HG02798 (cell line): Measurements from ENCODE around the gene MAN1B1.

ENCODE experiments used
- ATAC-seq: cut with Tn5 transposase; IDR thresholded peaks from one replicate; pipeline ENCODE4 v1.9.1; 2021; ENCODE audit warnings: mild to moderate bottlenecking; ENCODE audit not compliant: unreplicated experiment, poor library complexity

MAN1B1 gene

GRCh38 chr9:137082925-137083290 is 3.9 kb upstream of the MAN1B1 start:
- no peak for ATAC-seq

GRCh38 chr9:137083394-137084004 is 3.3 kb upstream of the MAN1B1 start:
- ATAC-seq, result no peak

GRCh38 chr9:137084526-137084925 is 2.3 kb upstream of the MAN1B1 start:
- ATAC-seq, result no peak

DNA sequence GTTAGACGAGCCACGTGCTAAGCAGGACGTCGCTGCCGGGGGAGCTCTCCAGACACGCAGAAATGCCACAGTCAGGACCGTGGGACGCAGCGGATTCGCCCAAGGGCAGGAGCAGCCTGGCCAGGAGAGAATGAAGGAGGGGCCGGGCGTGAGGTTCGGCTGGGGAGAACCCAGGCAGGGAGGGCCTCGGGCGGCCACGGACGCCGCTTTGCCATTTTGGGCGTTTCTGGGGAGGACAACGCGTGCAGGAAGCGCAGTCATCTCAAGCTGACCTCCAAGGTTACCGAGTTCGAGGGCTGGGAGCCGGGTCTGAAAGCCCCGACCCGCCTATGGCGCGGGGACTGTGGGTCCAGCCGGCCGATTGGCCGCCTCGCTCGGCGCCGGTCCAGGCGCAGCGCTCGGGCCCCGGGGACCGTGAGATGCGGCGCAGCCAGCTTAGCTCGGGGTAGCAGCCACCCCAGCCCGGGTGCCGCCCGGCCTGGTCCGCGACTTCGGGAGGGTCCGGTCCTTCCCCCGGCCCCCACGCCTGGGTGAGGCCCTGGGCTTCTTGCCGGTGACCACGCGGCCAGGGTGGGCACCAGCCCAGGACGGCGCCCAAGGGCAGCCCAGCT is 760 bp upstream of the MAN1B1 start:
- no peak for ATAC-seq

DNA sequence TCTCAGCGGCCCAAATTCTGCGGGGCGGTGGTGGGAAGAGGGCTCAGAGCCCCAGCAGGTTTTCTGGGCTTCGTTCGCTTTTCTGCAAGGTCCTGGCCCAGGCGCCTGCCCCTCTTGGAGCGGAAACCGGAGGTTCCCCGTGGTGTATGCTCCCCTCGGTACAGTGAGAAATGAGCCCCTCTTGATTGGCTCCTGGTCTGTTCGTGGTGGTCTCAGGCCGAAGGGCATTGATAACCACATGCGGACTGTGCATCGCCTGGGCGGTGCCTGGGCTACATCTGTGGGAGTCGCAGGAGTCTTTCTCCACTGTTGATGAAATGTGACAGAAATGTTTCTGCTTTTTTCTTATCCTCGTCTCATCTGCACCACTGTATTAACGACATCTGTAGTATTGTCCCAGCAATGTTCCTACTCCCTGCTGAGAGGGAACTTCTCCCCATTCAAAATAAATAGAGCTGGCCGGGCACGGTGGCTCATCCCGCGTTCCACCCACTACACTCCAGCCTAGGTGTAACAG is 682 bp downstream of the MAN1B1 start:
- no peak for ATAC-seq

DNA sequence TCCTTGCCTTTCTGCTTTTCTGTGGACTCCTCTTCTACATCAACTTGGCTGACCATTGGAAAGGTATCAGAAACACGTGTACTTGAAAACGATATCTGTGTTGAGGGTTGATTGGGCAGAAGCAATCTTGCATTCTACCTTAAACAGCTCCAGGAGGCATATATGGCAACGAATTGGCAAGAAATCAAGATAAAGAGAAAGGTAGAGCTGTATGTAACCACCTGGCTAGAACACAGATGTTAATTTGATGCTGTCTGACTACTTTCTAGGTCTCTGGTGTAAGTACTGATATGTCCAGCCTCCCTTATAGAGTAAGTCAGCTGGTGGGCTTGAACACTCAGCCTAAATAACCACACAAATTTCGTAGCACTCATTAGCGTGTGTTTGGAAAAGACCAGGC is 1.3 kb downstream of the MAN1B1 start:
- no peak for ATAC-seq

- no peak for ATAC-seq
Observed at GRCh38 chr9:137089232-137089947, 2.6 kb downstream of the MAN1B1 start.

DNA sequence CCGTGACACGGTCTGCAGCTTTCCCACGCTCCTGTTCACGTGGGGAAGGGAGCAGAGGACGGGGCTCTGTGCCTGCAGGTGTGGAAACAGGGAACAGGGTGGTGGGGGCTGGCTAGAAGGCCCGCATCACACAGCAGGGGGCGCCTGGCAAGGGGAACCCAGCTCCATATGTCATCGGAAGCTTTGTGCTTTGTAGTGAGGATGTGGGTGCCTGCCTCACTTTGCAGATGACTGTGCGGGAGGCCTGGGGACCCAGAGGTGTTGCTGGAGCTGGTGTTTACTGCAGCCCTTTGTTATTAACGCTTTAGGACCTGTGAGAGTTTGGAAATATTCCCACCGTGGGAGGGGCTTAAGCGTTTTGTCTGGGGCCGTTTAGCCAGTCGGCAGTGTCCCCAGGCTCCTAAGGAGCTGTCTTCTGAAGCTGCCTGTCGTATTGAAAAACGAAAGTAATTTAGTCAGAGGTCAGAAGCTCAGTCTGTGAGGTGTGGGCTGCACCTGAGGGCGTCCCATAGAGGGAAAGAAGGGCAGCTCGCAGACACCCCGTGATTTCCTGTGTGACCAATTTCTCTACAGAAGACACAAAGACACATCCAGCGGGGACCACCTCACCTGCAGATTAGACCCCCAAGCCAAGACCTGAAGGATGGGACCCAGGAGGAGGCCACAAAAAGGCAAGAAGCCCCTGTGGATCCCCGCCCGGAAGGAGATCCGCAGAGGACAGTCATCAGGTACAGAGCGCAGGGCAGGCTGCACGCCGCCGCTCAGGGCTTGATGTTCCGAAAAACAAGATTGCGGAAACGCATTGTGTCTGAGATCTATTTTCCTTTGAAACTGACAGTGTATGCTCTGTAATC is 9.1 kb downstream of the MAN1B1 start:
- peak; percentile 82 for ATAC-seq

DNA sequence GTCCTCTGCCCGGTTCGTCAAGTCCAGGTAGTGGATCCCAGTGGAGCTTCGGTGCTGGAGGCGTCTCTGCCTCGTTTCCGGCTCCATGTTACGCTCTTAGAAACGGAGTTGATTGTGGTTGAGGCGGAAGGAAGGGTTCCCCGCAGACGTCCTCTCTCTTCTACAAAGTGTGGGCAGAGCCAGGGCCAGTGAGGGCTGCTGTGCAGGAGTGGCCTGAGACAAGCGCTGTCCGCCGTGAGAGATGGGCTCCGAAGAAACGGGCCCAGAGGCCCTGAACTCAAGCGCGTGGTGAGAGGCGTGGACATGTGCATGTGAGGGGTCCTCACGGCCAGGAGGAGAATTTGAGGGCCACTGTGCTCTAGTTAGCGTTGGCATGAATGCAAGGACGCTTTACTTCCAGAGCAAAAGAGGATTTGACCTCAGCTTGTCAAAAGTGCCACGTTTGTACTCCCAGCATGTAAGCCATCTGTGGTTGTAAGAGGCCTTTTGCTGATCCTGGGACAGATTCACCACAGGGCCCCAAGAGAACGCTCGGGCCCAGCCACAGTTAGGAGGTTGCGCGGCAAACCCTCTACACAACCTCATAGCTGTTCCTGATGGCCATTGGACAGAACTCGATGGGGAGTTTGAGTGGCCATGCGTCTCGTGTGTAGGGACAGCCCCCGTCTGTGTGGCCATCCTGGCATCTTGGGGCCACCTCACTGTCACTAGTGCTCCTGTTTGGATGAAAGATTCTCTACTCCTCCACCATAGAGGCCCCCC is 10.2 kb downstream of the MAN1B1 start:
- ATAC-seq, result no peak

DNA sequence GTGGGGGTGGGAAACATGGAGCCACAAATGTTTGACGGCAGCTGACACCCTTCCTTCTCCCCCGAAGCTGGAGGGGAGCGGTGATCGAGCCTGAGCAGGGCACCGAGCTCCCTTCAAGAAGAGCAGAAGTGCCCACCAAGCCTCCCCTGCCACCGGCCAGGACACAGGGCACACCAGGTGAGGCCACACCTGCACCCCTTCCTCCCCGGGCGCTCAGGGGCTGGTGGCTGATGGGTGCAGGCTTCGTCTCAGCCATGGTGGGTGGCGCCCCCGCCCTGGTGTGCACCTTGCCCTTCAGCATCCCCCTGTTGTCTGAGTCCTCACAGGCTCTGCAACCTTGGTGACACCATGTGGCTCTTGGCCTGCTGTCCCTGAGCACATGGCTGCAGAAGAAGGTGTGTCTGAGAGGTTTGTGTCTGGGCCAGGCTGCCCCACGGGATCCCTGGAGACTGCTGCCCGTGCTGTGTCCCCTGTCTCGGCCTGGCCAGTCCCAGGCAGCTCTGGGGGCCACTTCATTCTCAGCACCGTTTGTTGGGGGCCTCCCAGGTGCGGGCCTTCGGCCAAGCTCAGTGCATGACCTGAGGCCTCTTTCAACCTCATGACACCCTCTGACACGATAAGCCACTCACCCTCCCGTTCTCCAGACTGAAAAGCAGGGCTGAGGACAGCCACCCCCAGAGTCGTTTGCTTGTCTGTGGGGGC is 11.1 kb downstream of the MAN1B1 start:
- ATAC-seq, result no peak

GRCh38 chr9:137099231-137099630 is 12.4 kb downstream of the MAN1B1 start:
- ATAC-seq, result no peak

- no peak for ATAC-seq
Observed at GRCh38 chr9:137103206-137103999, 16.6 kb downstream of the MAN1B1 start.

GRCh38 chr9:137105814-137106661 is 19.3 kb downstream of the MAN1B1 start:
- no peak for ATAC-seq

DNA sequence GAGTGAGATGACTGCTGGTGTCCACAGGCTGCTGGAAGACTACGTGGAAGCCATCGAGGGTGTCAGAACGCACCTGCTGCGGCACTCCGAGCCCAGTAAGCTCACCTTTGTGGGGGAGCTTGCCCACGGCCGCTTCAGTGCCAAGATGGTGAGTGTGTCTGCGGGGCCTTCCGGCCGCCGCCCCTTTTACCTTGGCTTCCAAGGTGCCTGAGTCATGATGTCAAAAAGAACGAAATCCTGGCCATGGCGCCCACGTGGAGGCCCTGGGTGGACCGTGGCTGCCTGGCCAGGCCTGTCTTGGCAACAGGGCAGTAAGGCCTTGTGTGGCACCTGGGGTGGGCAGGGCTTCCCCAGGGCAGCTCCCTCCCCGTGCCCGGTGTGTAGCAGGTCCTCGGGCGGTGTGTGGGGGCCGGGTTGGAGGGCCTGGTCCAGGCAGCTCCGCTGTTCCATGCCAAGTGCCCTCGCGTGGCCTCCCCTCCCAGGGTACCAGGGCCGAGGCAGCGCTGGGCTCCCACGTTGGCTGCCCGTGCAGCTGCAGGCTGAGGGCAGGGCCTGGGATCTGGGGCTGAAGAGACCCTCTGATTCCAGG is 20.0 kb downstream of the MAN1B1 start:
- ATAC-seq, result no peak

DNA sequence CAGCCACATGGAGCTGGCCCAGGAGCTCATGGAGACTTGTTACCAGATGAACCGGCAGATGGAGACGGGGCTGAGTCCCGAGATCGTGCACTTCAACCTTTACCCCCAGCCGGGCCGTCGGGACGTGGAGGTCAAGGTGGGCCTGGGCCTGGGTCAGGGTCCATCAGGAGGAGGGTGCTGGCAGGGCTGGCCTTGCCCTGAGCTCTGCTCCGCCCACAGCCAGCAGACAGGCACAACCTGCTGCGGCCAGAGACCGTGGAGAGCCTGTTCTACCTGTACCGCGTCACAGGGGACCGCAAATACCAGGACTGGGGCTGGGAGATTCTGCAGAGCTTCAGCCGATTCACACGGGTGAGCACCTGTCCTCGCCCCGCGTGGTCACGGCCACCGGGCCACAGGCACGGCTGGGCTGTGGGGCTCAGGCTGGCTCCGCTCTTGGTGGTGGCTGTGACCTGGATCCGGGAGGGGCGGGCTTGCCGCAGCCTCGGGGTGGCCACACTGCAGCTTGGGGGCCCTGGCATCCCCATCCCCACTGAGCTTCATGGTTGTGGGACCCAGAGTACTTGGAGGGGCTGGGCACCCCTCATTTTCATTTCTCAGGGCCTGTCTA is 20.6 kb downstream of the MAN1B1 start:
- ATAC-seq, result no peak

GRCh38 chr9:137107982-137108381 is 21.2 kb downstream of the MAN1B1 start:
- no peak for ATAC-seq
